Liver (tissue), 9 donors: ENCODE data around the gene CTXND1. TPM values are rescaled to one million over a fixed set of nuclear protein-coding genes. Genes with fewer than 3 reads are reported as not detected.

Experiments used
- DNase-seq: peaks from one replicate; pipeline ENCODE4 v3.0.0-alpha.2; 2017; ENCODE audit warnings: low spot score
- H3K27ac ChIP-seq, 2 donors: one replicate each; pipeline ENCODE4 v1.7.0; 2013; ENCODE audit warnings: inconsistent platforms in 2 of 2, low read length in 2 of 2, control low read depth in 1 of 2, low read depth in 1 of 2, mild to moderate bottlenecking in 1 of 2
- H3K27me3 ChIP-seq, 4 donors: one replicate each; pipeline versions ENCODE4 v1.6.1 to v1.7.0; 2013; ENCODE audit warnings: low read length in 3 of 4, inconsistent platforms in 1 of 4, mild to moderate bottlenecking in 1 of 4, moderate library complexity in 1 of 4; ENCODE audit not compliant: control insufficient read depth in 4 of 4, insufficient read depth in 4 of 4
- H3K36me3 ChIP-seq, 4 donors: one replicate each; pipeline versions ENCODE4 v1.6.1 to v1.7.0; 2013; ENCODE audit warnings: low read length in 3 of 4, mild to moderate bottlenecking in 3 of 4, low read depth in 1 of 4, moderate library complexity in 1 of 4; ENCODE audit not compliant: control insufficient read depth in 4 of 4, insufficient read depth in 3 of 4
- H3K4me1 ChIP-seq, 4 donors: one replicate each; pipeline versions ENCODE4 v1.6.1 to v1.7.0; 2013; ENCODE audit warnings: low read length in 3 of 4, mild to moderate bottlenecking in 3 of 4, moderate library complexity in 1 of 4; ENCODE audit not compliant: control insufficient read depth in 4 of 4, insufficient read depth in 4 of 4
- H3K4me3 ChIP-seq, 3 donors: one replicate each; pipeline versions ENCODE4 v1.6.1 to v1.7.0; 2013; ENCODE audit warnings: low read length in 3 of 3, control low read depth in 1 of 3, low read depth in 1 of 3, mild to moderate bottlenecking in 1 of 3
- H3K9ac ChIP-seq, 2 donors: one replicate each; pipeline ENCODE4 v1.7.0; 2013; ENCODE audit warnings: low read length in 2 of 2, mild to moderate bottlenecking in 2 of 2, moderate library complexity in 2 of 2, control low read depth in 1 of 2, low read depth in 1 of 2
- H3K9me3 ChIP-seq, 4 donors: one replicate each; pipeline versions ENCODE4 v1.6.1 to v1.7.0; 2013; ENCODE audit warnings: low read length in 3 of 4; ENCODE audit not compliant: control insufficient read depth in 4 of 4
- ATF3 ChIP-seq: IDR thresholded peaks from 2 replicates; pipeline ENCODE4 v1.6.1; 2016; ENCODE audit warnings: antibody characterized with exemption
- FOXA1 ChIP-seq: IDR thresholded peaks from 2 replicates; pipeline ENCODE4 v1.6.1; 2016; ENCODE audit warnings: antibody characterized with exemption
- FOXA2 ChIP-seq: IDR thresholded peaks from 2 replicates; pipeline ENCODE4 v1.6.1; 2016; ENCODE audit warnings: antibody characterized with exemption
- GABPA ChIP-seq, 2 donors: IDR thresholded peaks in 1 of 2; conservative IDR thresholded peaks in 1 of 2; 2 replicates each; pipeline ENCODE4 v1.6.1; 2016; ENCODE audit warnings: antibody characterized with exemption in 2 of 2, mild to moderate bottlenecking in 1 of 2, moderate library complexity in 1 of 2
- HNF4A ChIP-seq, 2 donors: conservative IDR thresholded peaks; 2 replicates each; pipeline ENCODE4 v1.6.1; 2016; ENCODE audit warnings: antibody characterized with exemption in 2 of 2, mild to moderate bottlenecking in 2 of 2
- HNF4G ChIP-seq: IDR thresholded peaks from 2 replicates; pipeline ENCODE4 v1.6.1; 2016; ENCODE audit warnings: antibody characterized with exemption
- JUND ChIP-seq, 2 donors: IDR thresholded peaks; 2 replicates each; pipeline ENCODE4 v1.6.1; 2016; ENCODE audit warnings: antibody characterized with exemption in 2 of 2
- MAX ChIP-seq: IDR thresholded peaks from 2 replicates; pipeline ENCODE4 v1.6.1; 2016; ENCODE audit warnings: antibody characterized with exemption
- NR2F2 ChIP-seq: IDR thresholded peaks from 2 replicates; pipeline ENCODE4 v1.6.1; 2016; ENCODE audit warnings: antibody characterized with exemption
- RAD21 ChIP-seq, 2 donors: IDR thresholded peaks; 2 replicates each; pipeline ENCODE4 v1.6.1; 2016; ENCODE audit warnings: antibody characterized with exemption in 2 of 2, mild to moderate bottlenecking in 2 of 2
- REST ChIP-seq: IDR thresholded peaks from 2 replicates; pipeline ENCODE4 v1.6.1; 2016; ENCODE audit warnings: antibody characterized with exemption, mild to moderate bottlenecking
- SP1 ChIP-seq: IDR thresholded peaks from 2 replicates; pipeline ENCODE4 v1.6.1; 2018; ENCODE audit warnings: antibody characterized with exemption, mild to moderate bottlenecking
- TAF1 ChIP-seq: conservative IDR thresholded peaks from 2 replicates; pipeline ENCODE4 v1.6.1; 2016; ENCODE audit warnings: antibody characterized with exemption, mild to moderate bottlenecking
- WGBS: extraction: QIAGEN DNeasy Blood & Tissue Kit; methylation state at CpG from one replicate; pipeline ENCODE4 v1.1.7; 2013; 5-methylcytosine and 5-hydroxymethylcytosine counted together
- polyA plus RNA-seq, 2 donors: library from polyadenylated mRNA; stranded (reverse) in 1 of 2; unstranded in 1 of 2; fragments of 200-250 nt in 1 of 2; fragments of >200 nt in 1 of 2; fragmentation: Nextera tagmentation in 1 of 2; extraction: Ambion mirVana in 1 of 2; gene quantifications; one replicate each; pipeline versions ENCODE4 v1.2.1 to v1.2.3, GENCODE V29; 2013 to 2015
- total RNA-seq, 2 donors: library from RNA; depleted of rRNA; stranded (reverse); fragments of >200 nt; gene quantifications; one replicate each; pipeline ENCODE4 v1.2.3, GENCODE V29; 2014
- TF ChIP-seq, protein P1 (sequence below): fragments of 150-350 bp; IDR thresholded peaks from 2 replicates; pipeline ENCODE4 v1.5.1; 2017; ENCODE audit warnings: improper control_type of control experiment, low read depth, low read length; ENCODE audit not compliant: missing input control
- donor health status: healthy.
- donor health status: healthy.
- donor health status: healthy.
- donor health status: healthy.
- donor health status: healthy.

The CTXND1 gene
- total and polyA plus RNA-seq, 4 donors = 2.9 to 4.1 (median 3.1) TPM

DNA sequence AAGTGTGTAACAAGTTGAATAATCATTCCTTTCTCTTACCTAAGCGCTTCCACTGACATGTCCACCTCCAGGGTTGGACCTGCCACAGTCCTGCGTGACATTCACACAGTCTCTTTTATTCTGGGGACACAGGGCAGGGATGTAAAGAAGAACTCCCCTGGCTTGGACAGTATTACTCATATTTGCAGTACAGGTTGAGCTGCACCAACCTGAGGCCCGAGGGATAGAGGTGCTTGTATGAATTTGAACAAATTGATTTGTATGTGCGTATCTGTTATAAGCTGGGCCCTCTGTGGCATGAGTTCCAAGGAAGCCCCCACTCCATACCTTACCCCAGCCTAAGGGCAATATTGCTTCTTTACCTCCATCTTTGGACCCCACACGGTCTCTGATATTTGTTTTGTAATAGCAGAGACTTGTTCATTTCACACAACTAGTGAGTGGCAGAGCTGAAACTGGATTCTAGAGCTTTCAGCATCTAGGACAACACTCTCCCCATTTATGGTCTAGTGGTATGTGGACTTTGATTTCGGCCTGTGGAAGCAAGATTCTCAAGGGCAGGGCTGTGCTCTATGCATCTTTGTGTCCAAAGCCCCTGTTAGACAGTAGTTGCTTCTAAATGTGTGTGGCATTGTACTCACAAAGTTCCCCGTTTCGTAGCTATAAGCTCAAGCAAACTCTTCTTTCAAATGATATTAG is 60.0 kb downstream of the CTXND1 start:
- peaks cover 0 to 2% (median 0%) of the 10 kb centered on the region in 4 donors for H3K4me1 ChIP-seq
- peaks cover 2 to 13% (median 9%) of the 10 kb centered on the region in 4 donors for H3K36me3 ChIP-seq
- TF ChIP-seq SP1 = no peak
- TF ChIP-seq ATF3 = no peak
- no peak for TF ChIP-seq NR2F2
- TF ChIP-seq FOXA2 = no peak
- no peak for TF ChIP-seq JUND (IDR thresholded peaks at IDR 0.05)
- no peak for TF ChIP-seq TAF1
- no peak for TF ChIP-seq HNF4A (conservative IDR thresholded peaks at IDR 0.05)
- TF ChIP-seq, protein P1, sequence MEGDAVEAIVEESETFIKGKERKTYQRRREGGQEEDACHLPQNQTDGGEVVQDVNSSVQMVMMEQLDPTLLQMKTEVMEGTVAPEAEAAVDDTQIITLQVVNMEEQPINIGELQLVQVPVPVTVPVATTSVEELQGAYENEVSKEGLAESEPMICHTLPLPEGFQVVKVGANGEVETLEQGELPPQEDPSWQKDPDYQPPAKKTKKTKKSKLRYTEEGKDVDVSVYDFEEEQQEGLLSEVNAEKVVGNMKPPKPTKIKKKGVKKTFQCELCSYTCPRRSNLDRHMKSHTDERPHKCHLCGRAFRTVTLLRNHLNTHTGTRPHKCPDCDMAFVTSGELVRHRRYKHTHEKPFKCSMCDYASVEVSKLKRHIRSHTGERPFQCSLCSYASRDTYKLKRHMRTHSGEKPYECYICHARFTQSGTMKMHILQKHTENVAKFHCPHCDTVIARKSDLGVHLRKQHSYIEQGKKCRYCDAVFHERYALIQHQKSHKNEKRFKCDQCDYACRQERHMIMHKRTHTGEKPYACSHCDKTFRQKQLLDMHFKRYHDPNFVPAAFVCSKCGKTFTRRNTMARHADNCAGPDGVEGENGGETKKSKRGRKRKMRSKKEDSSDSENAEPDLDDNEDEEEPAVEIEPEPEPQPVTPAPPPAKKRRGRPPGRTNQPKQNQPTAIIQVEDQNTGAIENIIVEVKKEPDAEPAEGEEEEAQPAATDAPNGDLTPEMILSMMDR = no peak
- TF ChIP-seq GABPA (IDR thresholded peaks at IDR 0.05 in 1 of 2, conservative IDR thresholded peaks at IDR 0.05 in 1 of 2) = no peak
- TF ChIP-seq MAX = no peak
- TF ChIP-seq REST = no peak
- H3K4me3 ChIP-seq = no peak overlapping the region
- H3K27me3 ChIP-seq = no peaks in the 10 kb centered on the region
- 93% methylated on average over 8 of the region's 8 CpGs for WGBS
- no peak overlapping the region for H3K9ac ChIP-seq
- H3K27ac ChIP-seq = no peak overlapping the region
- DNase-seq = no peak
- no peaks in the 10 kb centered on the region for H3K9me3 ChIP-seq

DNA sequence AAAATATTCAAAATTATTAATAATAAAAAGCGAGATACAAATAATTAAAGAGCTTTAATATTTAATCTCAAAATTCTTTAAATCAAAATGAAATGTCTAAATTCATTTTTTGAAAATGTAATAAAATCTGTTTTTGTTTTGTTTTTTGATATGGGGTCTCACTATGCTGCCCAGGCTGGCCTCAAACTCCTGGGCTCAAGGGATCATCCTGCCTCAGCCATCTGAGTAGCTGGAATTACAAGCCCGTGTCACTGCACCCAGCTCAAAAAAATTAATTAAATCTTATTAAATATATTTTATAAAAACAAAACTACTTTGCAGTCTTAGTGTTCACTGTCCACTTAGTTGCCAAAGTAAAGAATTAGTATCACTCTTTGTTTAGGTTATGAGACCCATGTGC is 60.8 kb downstream of the CTXND1 start:
- Histone ChIP-seq H3K4me1 (peaks cover 0 to 2% (median 0%) of the 10 kb centered on the region in 4 donors), H3K9me3 (no peaks in the 10 kb centered on the region), H3K4me3 (no peak overlapping the region), H3K27ac (no peak overlapping the region), H3K36me3 (peaks cover 10 to 21% (median 17%) of the 10 kb centered on the region in 4 donors), H3K27me3 (no peaks in the 10 kb centered on the region), H3K9ac (no peak overlapping the region)
- TF ChIP-seq TAF1 (no peak), HNF4G (no peak), REST (no peak), MAX (no peak), FOXA2 (no peak), HNF4A (conservative IDR thresholded peaks at IDR 0.05) (no peak), ATF3 (no peak), RAD21 (IDR thresholded peaks at IDR 0.05) (no peak), FOXA1 (no peak), GABPA (IDR thresholded peaks at IDR 0.05 in 1 of 2, conservative IDR thresholded peaks at IDR 0.05 in 1 of 2) (no peak)
- TF ChIP-seq, protein P1 = no peak
- DNase-seq = no peak
- WGBS = 98% methylated on average over 2 of the region's 2 CpGs
